Suprapubic skin (tissue), 4 donors: ENCODE data around the gene JPH3. TPM values are rescaled to one million over a fixed set of nuclear protein-coding genes. Genes with fewer than 3 reads are reported as not detected.

Experiments used
- DNase-seq, 2 donors: peaks; one replicate each; pipeline ENCODE4 v3.0.0-alpha.2; 2019; ENCODE audit warnings: low spot score in 2 of 2
- H3K27ac ChIP-seq: fragments of 200-600 bp; sonication (generic); one replicate; pipeline ENCODE4 v1.5.1; 2019
- H3K27me3 ChIP-seq: fragments of 200-600 bp; sonication (generic); one replicate; pipeline ENCODE4 v1.5.1; 2019
- H3K36me3 ChIP-seq: fragments of 200-600 bp; sonication (generic); one replicate; pipeline ENCODE4 v1.5.1; 2019
- H3K4me1 ChIP-seq: fragments of 200-600 bp; sonication (generic); one replicate; pipeline ENCODE4 v1.5.1; 2019
- H3K4me3 ChIP-seq: fragments of 200-600 bp; sonication (generic); one replicate; pipeline ENCODE4 v1.5.1; 2019; ENCODE audit warnings: mild to moderate bottlenecking
- H3K9me3 ChIP-seq: fragments of 200-600 bp; sonication (generic); one replicate; pipeline ENCODE4 v1.5.1; 2019
- EP300 ChIP-seq: sonication (generic); formaldehyde crosslinking; IDR thresholded peaks from one replicate; pipeline ENCODE4 v1.6.1; 2017; ENCODE audit warnings: antibody characterized with exemption
- POLR2A ChIP-seq, 2 donors: fragments of 450-650 bp; IDR thresholded peaks; one replicate each; pipeline ENCODE4 v1.6.1; 2017; ENCODE audit warnings: antibody characterized with exemption in 2 of 2, mild to moderate bottlenecking in 2 of 2, moderate library complexity in 2 of 2
- POLR2AphosphoS5 ChIP-seq, 3 donors: sonication (generic); formaldehyde crosslinking; IDR thresholded peaks; one replicate each; pipeline ENCODE4 v1.6.1; 2017; ENCODE audit warnings: antibody characterized with exemption in 3 of 3
- WGBS: methylation state at CpG from one replicate; pipeline ENCODE4 v1.1.5; 2018; 5-methylcytosine and 5-hydroxymethylcytosine counted together
- total RNA-seq, 4 donors: library from RNA; depleted of rRNA; stranded (reverse); fragments of >200 nt; gene quantifications; one replicate each; pipeline ENCODE4 v1.1.0, GENCODE V29; 2016
- TF ChIP-seq, protein P1 (sequence below), 2 donors: fragments of 200-600 bp in 1 of 2; fragments of 450-650 bp in 1 of 2; sonication (generic) in 1 of 2; IDR thresholded peaks; one replicate each; pipeline ENCODE4 v1.5.1; 2016 to 2019; ENCODE audit warnings: antibody characterized with exemption in 2 of 2, mild to moderate bottlenecking in 1 of 2, moderate library complexity in 1 of 2

JPH3 gene
- total RNA-seq, 4 donors from 2014 or later: not detected

DNA sequence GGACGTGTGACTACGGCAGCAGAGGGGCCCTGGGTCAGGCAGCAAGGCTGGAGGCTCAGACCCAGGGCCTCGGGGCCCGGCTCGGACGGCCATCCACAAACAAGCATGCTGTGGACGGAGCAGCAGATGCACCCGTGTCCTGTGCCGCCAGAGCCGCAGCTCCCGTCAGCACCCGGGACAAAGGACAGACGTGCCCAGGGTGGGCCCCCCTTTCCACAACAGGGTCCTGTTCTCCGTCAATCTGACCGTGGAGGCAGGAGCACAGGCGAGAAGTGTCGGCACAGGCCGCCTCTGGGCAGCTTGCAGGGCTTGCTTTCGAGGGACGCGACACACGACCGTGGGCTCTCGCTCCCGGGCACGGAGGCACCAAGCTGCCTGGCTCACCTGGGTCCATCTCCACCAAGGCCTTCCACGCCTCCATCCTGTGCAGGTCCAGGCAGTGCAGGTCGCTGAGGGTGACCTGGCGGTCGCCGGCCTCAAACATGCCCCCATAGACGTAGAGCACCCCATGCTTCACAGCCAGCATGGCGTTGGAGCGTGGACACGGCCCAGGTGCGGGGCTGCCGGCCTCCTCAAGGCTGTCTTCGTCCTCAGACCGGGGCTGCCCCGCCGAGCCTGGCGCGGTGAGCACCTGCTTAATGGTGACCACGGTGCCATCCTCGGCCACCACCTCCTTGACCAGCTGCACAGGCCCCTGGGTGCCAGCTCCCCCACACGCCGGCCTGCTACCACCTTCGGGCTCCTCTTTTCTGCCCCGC, 106.8 kb downstream of the JPH3 start:
- 90% methylated on average over 32 of the region's 49 CpGs for WGBS
- H3K4me1 ChIP-seq: no peaks in the 10 kb centered on the region
- H3K27ac ChIP-seq: no peak overlapping the region
- H3K27me3 ChIP-seq: no peaks in the 10 kb centered on the region
- no peak for DNase-seq
- H3K4me3 ChIP-seq: no peak overlapping the region
- H3K36me3 ChIP-seq: peaks cover 80% of the 10 kb centered on the region
- TF ChIP-seq POLR2AphosphoS5 (IDR thresholded peaks at IDR 0.05): no peak
- TF ChIP-seq POLR2A (IDR thresholded peaks at IDR 0.05): no peak
- no peak for TF ChIP-seq EP300
- TF ChIP-seq, protein P1, sequence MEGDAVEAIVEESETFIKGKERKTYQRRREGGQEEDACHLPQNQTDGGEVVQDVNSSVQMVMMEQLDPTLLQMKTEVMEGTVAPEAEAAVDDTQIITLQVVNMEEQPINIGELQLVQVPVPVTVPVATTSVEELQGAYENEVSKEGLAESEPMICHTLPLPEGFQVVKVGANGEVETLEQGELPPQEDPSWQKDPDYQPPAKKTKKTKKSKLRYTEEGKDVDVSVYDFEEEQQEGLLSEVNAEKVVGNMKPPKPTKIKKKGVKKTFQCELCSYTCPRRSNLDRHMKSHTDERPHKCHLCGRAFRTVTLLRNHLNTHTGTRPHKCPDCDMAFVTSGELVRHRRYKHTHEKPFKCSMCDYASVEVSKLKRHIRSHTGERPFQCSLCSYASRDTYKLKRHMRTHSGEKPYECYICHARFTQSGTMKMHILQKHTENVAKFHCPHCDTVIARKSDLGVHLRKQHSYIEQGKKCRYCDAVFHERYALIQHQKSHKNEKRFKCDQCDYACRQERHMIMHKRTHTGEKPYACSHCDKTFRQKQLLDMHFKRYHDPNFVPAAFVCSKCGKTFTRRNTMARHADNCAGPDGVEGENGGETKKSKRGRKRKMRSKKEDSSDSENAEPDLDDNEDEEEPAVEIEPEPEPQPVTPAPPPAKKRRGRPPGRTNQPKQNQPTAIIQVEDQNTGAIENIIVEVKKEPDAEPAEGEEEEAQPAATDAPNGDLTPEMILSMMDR (IDR thresholded peaks at IDR 0.05): no peak
- H3K9me3 ChIP-seq: no peaks in the 10 kb centered on the region

GRCh38 chr16:87709677-87710076, 107.4 kb downstream of the JPH3 start:
- 97% methylated on average over 4 of the region's 12 CpGs for WGBS
- Histone ChIP-seq H3K4me1 (no peaks in the 10 kb centered on the region), H3K36me3 (peaks cover 86% of the 10 kb centered on the region), H3K27ac (no peak overlapping the region), H3K4me3 (no peak overlapping the region), H3K27me3 (no peaks in the 10 kb centered on the region), H3K9me3 (no peaks in the 10 kb centered on the region)
- no peak for TF ChIP-seq EP300
- TF ChIP-seq POLR2AphosphoS5 (IDR thresholded peaks at IDR 0.05): no peak
- TF ChIP-seq, protein P1 (IDR thresholded peaks at IDR 0.05): no peak
- no peak for DNase-seq

DNA sequence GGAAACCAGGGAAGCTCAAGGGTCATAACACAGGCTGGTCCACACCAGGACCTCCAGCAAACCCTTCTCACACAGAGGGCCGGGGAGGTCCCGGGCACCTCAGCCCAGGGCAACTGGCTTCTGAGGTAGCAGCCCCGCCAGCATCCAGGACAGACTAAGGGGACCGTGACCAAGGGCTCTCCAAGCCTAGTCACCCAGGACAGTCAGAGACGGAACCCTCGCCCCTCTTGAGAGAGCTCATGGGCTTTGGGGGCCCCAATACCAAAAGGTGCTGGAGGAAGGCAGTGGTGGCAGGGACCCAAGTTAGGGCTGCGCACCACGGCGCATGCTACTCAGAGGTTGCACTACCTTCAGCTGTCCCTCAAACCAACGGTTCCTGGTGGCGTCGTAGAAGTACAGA, 108.6 kb downstream of the JPH3 start:
- DNase-seq: peak in 1 of 2 donors; percentile 52
- Histone ChIP-seq H3K9me3 (no peaks in the 10 kb centered on the region), H3K4me1 (no peaks in the 10 kb centered on the region), H3K27ac (no peak overlapping the region), H3K36me3 (peaks cover 87% of the 10 kb centered on the region), H3K4me3 (no peak overlapping the region), H3K27me3 (no peaks in the 10 kb centered on the region)
- WGBS: 89% methylated on average over 12 of the region's 12 CpGs
- TF ChIP-seq EP300 (no peak), POLR2A (IDR thresholded peaks at IDR 0.05) (no peak)

GRCh38 chr16:87712184-87712762, 110.0 kb downstream of the JPH3 start:
- peaks cover 83% of the 10 kb centered on the region for H3K36me3 ChIP-seq

GRCh38 chr16:87713451-87714229, 111.3 kb downstream of the JPH3 start:
- Histone ChIP-seq H3K9me3 (no peaks in the 10 kb centered on the region), H3K27ac (no peak overlapping the region), H3K36me3 (peaks cover 75% of the 10 kb centered on the region), H3K4me1 (no peaks in the 10 kb centered on the region), H3K4me3 (no peak overlapping the region), H3K27me3 (no peaks in the 10 kb centered on the region)
- WGBS: 89% methylated on average over 15 of the region's 19 CpGs
- TF ChIP-seq, protein P1 (IDR thresholded peaks at IDR 0.05): no peak
- TF ChIP-seq EP300: no peak
- no peak for TF ChIP-seq POLR2AphosphoS5 (IDR thresholded peaks at IDR 0.05)
- no peak for TF ChIP-seq POLR2A (IDR thresholded peaks at IDR 0.05)
- no peak for DNase-seq

More at GRCh38 chr16:87712184-87712762, 110.0 kb downstream of the JPH3 start:
- TF ChIP-seq POLR2AphosphoS5 (IDR thresholded peaks at IDR 0.05): no peak
- TF ChIP-seq EP300: no peak
- no peak for TF ChIP-seq POLR2A (IDR thresholded peaks at IDR 0.05)
- TF ChIP-seq, protein P1 (IDR thresholded peaks at IDR 0.05): no peak
- H3K4me3 ChIP-seq: no peak overlapping the region
- no peak for DNase-seq
- no peaks in the 10 kb centered on the region for H3K27me3 ChIP-seq
- no peaks in the 10 kb centered on the region for H3K9me3 ChIP-seq
- H3K4me1 ChIP-seq: no peaks in the 10 kb centered on the region
- 86% methylated on average over 14 of the region's 14 CpGs for WGBS
- no peak overlapping the region for H3K27ac ChIP-seq
